CD4-positive, alpha-beta T cell treated with Interleukin-6 at 100 ng/mL for 8 hours (primary cell): ENCODE measurements around the gene ZSWIM4.
"Not testable (repeated sequence)": the region's sequence is repeated elsewhere in the genome, so short reads cannot be mapped to it uniquely, and the experiment has no call there.

Experiments used
- DNase-seq: peaks from one replicate; pipeline ENCODE4 v3.0.0-alpha.2; 2020; ENCODE audit warnings: mixed read lengths, low spot score

The ZSWIM4 gene

DNA sequence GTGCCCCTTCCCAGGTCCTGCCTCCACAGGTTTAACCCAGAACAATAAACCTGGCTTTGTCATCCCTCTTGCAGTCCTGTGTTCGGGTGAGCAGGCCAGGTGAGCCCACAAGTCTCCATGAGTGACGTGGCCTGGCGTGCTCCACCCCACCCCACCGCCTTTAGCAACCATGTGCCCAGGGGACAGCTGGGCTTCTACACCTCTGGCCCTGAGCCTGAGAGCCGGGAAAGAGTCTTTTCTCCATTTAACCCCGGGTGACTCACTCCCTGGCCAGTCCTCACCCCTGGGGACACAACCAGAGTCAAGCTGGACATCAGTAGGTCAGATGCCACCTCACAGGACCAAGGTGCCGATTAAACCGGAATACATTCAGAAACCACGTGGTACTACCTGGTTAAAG lies 16.8 kb upstream of the ZSWIM4 start:
- DNase-seq = no peak

DNA sequence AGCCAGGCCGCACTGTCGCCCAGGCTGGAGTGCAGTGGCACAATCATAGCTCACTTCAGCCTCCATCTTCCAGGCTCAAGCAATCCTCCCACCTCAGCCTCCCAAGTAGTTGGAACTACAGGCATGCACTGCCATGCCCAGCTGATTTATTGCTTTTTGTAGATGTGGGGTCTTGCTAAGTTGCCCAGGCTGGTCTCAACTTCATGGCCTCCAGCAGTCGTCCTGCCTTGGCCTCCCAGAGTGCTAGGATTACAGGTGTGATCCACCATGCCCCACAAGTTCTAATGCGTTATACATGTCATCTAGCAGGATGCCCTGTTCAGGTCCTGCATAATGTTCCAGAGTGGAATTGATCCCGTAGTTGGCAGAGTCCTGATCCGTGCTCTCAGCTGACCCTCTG lies 16.4 kb upstream of the ZSWIM4 start:
- DNase-seq = no peak

DNA sequence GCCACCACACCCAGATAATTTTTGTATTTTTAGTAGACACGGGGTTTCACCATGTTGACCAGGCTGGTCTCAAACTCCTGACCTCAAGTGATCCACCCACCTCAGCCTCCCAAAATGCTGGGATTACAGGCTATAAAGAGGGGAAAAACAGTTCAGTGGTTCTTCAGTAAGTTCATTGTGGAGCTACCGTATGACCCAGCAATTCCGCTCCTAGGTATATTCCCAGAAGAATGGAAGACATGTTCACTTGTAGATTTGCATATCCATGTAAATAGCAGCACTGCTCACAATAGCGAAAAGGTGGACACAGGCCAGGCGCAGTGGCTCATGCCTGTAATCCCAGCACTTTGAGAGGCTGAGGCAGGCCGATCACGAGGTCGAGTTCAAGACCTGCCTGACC lies 15.4 kb upstream of the ZSWIM4 start:
- DNase-seq = not testable (repeated sequence)

DNA sequence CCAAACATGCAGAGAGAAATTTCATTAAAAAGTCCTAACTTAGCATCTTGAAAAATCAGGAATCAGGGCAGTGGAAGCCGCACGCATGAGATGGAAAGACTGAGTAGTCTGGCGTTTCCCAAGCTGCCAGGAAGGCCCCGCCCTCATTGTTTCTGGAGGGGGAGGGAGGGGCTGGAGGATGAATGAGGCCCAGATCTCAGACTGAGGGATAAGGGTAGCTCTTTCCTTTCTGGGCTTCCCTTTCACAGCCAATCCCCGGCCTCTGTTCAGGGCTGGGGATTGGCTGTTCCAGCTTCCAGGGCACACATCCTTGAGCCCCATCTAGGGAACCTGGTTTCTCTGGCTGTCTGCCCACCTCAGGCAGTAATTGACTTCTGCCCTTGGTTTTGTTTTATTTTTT lies 13.7 kb upstream of the ZSWIM4 start:
- DNase-seq = no peak

DNA sequence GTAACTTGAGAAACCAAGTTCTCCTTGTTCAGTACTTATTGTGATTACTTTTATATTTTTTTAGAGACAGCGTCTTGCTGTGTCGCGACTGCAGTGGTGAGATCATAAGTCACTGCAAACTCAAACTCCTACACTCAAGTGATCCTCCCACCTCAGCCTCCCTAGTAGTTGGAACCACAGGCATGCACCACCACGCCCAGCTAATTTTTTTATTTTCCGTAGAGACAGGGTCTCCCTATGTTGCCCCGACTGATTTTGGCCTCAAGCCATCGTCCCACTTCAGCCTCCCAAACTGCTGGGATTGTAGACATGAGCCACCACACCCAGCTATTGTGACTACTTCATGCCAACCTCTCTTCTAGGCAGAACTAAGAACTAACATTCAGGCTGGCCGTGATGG lies 12.7 kb upstream of the ZSWIM4 start:
- DNase-seq = no peak

DNA sequence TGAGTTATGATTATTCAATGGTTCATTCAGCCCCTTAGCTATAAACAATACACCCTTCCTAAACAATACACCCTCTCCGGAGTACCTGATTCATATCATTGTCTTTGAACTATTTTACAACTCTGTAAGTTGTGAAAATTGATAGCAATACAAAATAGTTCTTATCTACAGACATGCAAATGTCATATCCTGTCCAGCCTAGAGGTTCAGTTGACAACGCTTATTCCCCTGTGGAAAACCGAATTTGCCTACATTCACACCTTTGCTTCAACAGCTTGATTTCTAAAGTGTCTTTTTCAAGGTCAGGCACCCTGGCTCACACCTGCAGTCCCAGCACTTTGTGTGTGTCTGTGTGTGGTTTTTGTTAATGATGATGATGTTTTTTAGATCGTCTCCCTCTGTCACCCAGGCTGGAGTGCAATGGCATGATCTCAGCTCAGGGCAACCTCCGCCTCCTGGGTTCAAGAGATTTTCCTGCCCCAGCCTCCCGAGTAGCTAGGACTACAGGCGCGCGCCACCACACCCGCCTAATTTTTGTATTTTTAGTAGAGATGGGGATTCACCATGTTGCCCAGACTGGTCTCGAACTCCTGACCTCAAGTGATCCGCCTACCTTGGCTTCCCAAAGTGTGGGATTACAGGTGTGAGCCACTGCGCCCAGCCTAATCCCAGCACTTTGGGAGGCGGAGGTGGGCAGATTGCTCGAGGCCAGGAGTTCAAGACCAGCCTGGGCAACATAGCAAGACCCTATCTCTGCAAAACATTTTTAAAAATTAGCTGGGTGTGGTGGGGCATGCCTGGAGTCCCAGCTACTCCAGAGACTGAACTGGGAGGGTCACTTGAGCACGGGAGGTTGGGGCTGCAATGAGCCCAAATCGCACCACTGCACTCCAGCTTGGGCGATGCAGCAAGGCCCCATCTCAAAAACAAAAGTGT lies 11.4 kb upstream of the ZSWIM4 start:
- no peak for DNase-seq

DNA sequence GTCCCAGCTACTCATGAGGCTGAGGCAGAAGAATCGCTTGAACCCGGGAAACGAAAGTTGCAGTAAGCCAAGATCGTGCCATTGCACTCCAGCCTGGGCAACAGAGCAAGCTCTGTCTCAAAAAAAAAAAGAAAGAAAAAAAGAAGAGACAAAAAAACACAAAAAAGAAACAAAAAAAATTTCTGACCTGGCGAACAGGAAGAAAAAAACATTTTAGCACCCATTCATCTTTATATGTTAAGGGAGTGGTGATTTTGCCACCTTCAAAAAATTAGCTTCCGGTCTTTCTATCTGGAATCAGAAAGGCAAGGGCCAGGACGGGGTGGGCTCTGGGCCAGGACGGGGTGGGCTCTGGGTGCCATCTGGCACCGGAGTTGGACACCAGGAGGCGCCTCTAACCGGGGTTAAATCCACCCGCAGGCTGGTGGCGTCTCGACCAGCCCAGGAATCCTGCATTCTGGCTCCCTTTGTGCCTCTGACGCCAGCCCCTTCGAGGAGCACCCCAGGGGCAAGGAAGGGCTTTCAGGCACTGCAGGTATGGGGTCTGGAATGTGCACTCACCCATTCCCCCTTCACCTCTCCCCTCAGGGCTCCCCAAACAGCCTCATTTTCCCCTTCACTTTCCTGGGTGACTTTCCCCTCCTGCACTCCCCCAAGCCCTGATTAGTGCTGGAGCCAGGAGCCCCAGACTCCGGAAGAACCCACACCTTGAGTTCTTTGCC lies 10.4 kb upstream of the ZSWIM4 start:
- DNase-seq = peak; percentile 70

DNA sequence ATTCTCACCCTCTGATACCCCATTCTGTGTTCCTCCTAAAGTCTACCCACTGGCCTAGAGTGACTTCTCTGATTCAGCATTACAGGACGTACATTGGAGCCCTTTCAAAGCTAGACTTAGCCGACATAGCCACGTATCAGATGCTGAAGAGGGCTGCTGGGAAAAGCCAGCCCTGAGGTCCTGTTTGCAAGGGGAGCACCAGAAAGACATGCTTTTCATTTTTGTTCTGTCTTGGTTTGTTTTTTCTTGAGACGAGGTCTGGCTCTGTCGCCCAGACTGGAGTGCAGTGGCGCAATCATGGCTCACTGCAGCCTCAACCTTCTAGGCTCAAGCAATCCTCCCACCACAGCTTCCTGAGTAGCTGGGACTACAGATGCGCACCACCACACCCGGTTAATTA lies 6.3 kb upstream of the ZSWIM4 start:
- DNase-seq = peak; percentile 40

DNA sequence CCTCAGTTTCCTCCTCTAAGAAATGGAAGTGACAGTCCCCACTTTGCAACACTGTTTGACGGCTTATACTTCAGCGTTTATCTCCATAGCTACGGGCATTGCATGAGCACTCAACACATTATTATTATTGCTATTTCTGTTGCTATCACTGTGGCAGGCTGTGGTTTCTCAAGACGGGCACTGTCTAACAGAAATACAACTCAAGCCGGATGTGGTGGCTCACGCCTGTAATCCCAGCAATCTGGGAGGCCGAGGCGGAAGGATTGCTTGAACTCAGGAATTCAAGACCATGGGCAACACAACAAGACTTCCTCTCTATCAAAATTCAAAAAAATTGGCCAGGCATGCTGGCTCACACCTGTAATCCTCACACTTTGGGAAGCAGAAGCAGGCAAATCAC lies 4.9 kb upstream of the ZSWIM4 start:
- DNase-seq = peak; percentile 22

DNA sequence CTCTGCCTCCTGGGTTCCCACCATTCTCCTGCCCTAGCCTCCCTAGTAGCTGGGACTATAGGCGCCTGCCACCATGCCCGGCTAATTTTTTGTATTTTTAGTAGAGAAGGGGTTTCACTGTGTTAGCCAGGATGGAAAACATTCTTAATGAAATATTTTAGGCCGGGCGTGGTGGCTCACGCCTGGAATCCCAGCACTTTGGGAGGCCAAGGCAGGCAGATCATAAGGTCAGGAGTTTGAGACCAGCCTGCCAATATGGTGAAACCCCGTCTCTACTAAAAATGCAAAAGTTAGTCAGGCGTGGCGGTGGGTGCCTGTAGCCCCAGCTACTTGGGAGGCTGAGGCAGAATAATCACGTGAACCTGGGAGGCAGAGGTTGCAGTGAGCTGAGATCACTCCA lies 1.9 kb upstream of the ZSWIM4 start:
- DNase-seq = not testable (repeated sequence)

DNA sequence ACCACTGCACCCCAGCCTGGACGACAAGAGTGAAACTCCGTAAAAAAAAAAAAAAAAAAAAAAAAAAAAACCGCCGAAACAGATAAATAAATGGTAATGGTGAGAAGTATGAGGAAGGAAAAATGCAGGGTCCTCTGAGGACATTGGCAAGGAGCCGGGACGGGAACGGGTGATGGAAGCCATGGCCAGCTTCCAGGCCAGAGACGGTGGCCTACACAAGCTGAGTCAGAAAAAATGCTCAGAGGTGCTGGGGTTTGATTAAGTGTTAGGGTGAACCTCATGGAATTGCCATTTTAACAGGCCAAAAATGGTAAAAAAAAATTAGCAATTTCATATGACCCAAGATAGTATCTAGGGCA lies 866 bp upstream of the ZSWIM4 start:
- no peak for DNase-seq

DNA sequence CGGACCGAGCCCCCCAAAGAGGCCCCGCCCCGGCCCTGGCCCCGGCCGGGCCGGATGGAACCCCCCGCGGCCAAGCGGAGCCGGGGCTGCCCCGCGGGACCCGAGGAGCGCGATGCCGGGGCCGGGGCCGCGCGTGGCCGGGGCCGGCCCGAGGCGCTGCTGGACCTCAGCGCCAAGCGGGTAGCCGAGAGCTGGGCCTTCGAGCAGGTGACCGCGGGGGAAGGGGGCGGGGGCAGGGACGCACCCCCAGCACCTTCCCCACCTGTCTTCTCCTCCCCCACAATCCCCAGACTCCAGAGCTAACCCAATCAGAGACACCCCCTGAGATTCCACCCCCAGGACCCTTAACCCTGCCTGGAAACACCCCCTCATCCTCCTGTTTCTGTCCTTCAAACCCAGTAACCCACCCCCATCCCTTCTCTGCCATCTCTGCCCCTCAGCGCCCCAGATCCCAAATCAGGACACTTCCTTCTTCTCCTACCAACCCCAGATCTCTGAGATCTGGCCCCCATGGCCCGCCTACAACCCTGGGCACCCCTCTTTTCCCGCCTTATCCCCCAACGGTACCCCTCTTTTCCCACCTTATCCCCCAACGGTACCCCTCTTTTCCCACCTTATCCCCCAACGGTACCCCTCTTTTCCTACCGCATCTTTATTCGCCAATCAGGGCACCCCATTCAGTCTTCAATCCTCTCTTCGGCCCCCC lies 505 bp downstream of the ZSWIM4 start:
- no peak for DNase-seq

DNA sequence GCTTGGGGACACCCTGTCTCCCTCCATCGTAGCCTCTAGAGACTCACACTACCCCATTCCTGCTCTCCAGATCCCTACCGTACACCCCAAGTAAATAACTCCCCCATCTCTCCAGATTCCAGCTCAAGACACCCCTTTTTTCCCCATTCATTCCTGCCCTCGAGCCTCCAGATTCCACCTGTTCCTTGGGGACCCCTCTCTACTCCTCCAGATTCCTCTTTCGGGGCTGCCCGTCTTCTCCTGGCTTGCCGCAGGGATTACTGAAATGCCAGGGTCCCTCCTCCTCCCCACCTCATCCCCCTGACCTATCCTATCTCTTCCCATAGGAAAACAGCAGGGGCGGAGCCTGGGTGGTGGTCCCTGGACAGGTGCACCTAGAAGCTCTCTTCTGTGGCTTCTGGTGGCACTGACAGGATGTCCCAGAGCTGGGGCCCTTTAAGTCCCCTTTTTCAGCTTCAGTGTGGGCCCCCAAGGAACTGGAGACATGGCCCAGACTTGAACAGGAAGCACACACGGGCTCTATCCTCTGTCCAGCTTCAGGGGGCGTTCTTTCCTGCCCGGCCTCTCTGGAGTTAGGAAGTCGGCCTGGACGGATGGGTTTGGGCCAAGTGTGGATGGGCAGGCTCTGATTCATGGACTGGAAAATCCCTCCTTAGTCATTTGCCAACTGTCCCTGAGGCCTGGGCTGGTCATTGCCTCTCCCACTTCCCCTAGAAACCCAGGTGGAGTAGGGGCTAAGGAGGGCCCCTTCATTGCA lies 1.2 kb downstream of the ZSWIM4 start:
- no peak for DNase-seq

DNA sequence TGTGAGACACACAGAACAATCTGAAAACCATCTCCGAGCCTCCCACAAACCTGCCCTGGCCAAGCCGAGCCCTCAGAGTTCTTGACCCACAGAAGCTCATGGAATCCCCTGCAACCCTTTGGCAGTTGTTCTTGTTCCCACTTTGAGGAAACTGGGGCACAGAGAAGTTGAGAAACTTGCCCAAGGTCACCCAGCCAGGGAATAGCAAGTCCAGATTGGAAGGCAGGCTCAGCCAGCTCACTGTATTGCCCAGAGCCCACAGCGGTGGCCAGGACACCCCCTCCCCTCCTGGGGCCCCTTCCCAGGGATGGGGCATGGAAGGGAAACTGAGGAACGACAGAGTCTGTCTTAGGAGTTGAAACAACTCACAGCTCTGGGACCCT lies 1.8 kb downstream of the ZSWIM4 start:
- no peak for DNase-seq

DNA sequence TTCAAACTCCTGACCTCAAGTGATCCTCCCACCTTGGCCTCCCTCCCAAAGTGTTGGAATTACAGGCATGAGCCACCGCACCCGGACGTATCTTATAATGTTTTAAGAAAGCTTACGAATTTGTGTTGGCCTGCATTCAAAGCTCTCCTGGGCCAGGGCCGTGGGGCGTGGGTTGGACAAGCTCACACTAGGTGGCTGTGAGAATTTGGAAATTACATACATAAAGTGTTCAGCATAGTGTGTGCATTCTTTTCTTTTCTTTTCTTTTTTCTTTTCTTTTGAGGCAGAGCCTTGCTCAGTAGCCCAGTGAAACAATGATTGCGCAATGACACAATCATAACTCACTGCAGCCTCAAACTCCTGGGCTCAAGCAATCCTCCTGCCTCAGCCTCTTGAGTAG lies 2.6 kb downstream of the ZSWIM4 start:
- no peak for DNase-seq

DNA sequence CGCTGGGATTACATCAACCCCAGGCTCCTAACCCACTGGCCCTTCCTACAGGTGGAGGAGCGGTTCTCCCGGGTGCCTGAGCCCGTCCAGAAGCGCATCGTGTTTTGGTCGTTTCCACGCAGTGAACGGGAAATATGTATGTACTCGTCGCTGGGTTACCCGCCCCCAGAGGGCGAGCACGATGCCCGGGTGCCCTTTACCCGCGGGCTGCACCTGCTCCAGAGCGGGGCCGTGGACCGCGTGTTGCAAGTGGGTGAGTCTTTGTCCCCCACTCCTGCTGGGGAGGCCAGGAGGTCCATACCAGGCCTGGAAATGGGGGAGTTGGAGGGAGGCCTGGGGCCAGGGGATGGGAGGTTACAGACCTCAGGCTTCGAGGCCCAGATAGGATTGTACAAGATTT lies 4.4 kb downstream of the ZSWIM4 start:
- no peak for DNase-seq

DNA sequence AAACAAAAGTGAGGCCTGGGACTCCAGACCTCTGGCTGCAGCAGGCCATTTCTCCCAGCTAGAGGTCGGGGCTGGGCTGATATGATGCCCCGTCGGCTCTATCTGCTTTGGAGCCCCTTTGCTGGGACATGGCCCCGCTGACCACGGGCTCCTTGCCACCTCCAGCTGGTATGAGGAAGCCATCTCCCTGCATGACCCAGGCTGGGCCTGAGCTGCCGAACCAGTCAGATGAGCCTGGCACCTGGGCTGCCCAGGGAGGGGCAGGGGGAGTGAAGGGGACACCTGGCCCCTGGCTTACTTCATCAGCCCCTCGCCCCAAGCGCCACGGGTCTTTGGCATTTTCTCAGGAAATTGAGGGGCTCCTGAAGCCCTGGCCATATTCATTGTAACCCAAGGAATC lies 7.8 kb downstream of the ZSWIM4 start:
- DNase-seq = no peak

DNA sequence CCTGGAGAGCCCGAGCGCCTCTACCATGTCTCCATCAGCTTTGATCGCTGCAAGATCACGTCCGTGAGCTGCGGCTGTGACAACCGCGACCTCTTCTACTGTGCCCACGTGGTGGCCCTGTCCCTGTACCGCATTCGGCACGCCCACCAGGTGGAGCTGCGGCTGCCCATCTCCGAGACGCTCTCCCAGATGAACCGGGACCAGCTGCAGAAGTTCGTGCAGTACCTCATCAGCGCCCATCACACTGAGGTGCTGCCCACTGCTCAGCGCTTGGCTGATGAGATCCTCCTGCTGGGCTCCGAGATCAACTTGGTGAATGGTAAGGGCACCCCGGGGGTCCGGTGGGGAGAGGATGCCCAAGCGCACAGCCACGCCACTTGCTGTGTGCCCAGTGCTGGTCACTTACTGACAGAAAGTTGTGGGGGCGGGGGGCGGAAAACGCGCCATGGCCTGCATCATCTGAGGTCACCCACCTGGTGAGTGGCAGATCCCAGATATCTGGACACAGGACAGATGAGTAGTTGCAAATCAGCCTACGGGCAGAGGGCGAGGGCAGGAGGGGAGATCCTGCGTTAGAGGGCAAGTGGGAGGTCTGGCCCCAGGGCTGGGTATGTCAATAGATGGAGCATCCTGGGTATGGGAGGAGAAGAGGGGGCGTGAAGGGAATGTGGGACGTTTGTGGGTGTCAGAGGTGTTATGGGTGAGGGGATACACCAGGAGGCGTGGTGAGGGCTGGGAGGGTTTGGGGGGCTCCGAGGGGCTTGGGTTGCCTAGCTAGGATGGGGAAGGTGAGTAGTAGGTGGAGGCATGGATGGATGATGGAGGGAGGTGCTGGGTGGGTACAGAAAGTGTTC lies 9.8 kb downstream of the ZSWIM4 start:
- no peak for DNase-seq

DNA sequence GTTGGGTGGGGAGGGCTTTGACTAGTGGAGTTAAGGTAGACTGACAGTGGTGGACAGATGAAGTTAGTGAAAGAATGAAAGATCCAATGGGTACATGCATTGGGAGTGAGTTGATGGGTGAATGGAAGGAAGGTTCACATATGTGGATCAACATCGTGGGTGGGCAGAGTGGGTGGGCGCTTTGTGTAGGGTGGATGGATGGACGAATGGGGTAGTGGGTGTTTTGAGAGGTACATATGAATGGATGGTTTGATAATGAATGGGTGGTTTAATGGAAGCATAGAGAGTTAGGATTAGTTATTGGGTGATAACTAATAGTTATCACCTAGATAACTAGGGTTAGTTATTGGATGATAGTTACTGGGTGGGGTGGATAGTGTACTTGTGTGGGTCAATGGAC lies 11.5 kb downstream of the ZSWIM4 start:
- no peak for DNase-seq

DNA sequence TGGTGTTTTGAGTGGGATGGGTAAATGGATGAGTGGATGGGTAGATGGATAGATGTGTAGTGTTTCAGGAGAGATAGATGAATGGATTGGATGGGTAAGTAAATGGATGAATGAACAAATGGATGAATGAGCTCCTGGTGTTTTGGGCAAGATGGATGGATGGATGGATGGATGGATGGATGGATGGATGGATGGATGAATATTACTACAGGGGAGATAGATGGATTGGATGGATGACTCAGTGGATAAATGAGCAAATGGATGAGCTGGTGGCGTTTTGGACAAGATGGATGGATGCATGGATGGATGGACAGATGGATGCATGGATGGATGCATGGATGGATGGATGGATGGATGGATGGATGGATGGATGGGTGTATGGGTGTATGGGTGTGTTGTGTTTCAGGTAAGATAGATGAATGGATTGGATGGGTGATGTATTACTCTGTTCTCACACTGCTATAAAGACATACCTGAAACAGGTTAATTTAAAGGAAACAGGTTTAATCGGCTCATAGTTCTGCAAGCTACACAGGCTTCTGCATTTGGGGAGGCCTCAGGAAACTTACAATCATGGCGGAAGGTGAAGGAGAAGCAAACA lies 12.3 kb downstream of the ZSWIM4 start:
- DNase-seq = no peak

DNA sequence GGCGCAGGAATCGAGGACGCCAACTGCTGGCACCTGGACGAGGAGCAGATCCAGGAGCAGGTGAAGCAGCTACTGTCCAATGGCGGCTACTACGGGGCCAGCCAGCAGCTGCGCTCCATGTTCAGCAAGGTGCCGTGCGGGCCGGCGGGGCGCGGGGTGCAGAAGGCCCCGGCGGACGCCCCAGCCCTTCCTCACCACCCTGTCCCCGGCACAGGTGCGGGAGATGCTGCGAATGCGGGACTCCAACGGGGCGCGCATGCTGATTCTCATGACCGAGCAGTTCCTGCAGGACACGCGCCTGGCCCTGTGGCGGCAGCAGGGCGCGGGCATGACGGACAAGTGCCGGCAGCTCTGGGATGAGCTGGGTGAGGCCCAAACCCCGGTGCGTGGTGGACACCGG lies 13.6 kb downstream of the ZSWIM4 start:
- DNase-seq = no peak
